HepG2 (cell line): ENCODE measurements around the gene STOM. TPM values are rescaled to one million over a fixed set of nuclear protein-coding genes. Genes with fewer than 3 reads are reported as not detected.
A peak's percentile ranks its signal among the peaks of the same experiment; 100 is the strongest.

Source experiments
- CBX1 ChIP-seq: IDR thresholded peaks from one replicate; pipeline ENCODE4 v1.6.1; 2016; ENCODE audit warnings: antibody characterized with exemption, low read depth
- CHCHD3 ChIP-seq: sonication (generic); formaldehyde crosslinking; IDR thresholded peaks from 2 replicates; pipeline ENCODE4 v1.8.0; 2022; ENCODE audit warnings: mild to moderate bottlenecking, missing genetic modification reagents, moderate library complexity
- CHD2 ChIP-seq: IDR thresholded peaks from 2 replicates; pipeline ENCODE4 v1.6.1; 2011; ENCODE audit warnings: low read depth, low read length, improper control_type of control experiment
- DPF2 ChIP-seq: sonication (generic); formaldehyde crosslinking; IDR thresholded peaks from 2 replicates; pipeline ENCODE4 v1.4.0; 2020; ENCODE audit warnings: mild to moderate bottlenecking, low read depth, missing genetic modification reagents, borderline replicate concordance
- DR1 ChIP-seq: sonication (generic); formaldehyde crosslinking; IDR thresholded peaks from 2 replicates; pipeline ENCODE4 v1.8.0; 2021; ENCODE audit warnings: mild to moderate bottlenecking, missing genetic modification reagents, inconsistent platforms
- GPN1 ChIP-seq: sonication (generic); formaldehyde crosslinking; IDR thresholded peaks from 2 replicates; pipeline ENCODE4 v1.5.1; 2020; ENCODE audit warnings: missing genetic modification reagents, borderline replicate concordance
- HNRNPK ChIP-seq: fragments of 200-400 bp; formaldehyde crosslinking; IDR thresholded peaks from 2 replicates; pipeline ENCODE4 v1.6.1; 2018; ENCODE audit warnings: low read length, low read depth, moderate library complexity, mild to moderate bottlenecking; ENCODE audit not compliant: poor library complexity, severe bottlenecking
- JARID2 ChIP-seq: sonication (generic); formaldehyde crosslinking; IDR thresholded peaks from 2 replicates; pipeline ENCODE4 v1.8.1; 2023; ENCODE audit warnings: missing genetic modification reagents, inconsistent platforms; ENCODE audit not compliant: insufficient replicate concordance
- MTF2 ChIP-seq: sonication (generic); formaldehyde crosslinking; IDR thresholded peaks from 2 replicates; pipeline ENCODE4 v1.5.0; 2020; ENCODE audit warnings: missing genetic modification reagents, borderline replicate concordance
- NFE2 ChIP-seq: sonication (generic); formaldehyde crosslinking; IDR thresholded peaks from 2 replicates; pipeline ENCODE4 v1.4.0; 2020; ENCODE audit warnings: missing genetic modification reagents
- NR1H2 ChIP-seq: sonication (generic); formaldehyde crosslinking; IDR thresholded peaks from 2 replicates; pipeline ENCODE4 v1.8.1; 2022; ENCODE audit warnings: low read depth, missing genetic modification reagents, borderline replicate concordance
- SOX13 ChIP-seq, 3 experiments: fragments of 450-650 bp in 1 of 3; sonication (generic) in 1 of 3; formaldehyde crosslinking in 1 of 3; IDR thresholded peaks in 2 of 3; conservative IDR thresholded peaks in 1 of 3; 2 replicates each; pipeline versions ENCODE4 v1.5.0 to v1.6.1; 2016 to 2020; ENCODE audit warnings: antibody characterized with exemption in 1 of 3, mild to moderate bottlenecking in 1 of 3, missing compliant biosample characterization in 1 of 3, missing genetic modification reagents in 1 of 3, moderate library complexity in 1 of 3
- SPEN ChIP-seq: sonication (generic); formaldehyde crosslinking; IDR thresholded peaks from 2 replicates; pipeline ENCODE4 v1.5.1; 2020; ENCODE audit warnings: low read depth, mild to moderate bottlenecking, missing genetic modification reagents
- ZFP36L2 ChIP-seq: sonication (generic); formaldehyde crosslinking; IDR thresholded peaks from 2 replicates; pipeline ENCODE4 v1.4.0; 2020; ENCODE audit warnings: missing genetic modification reagents
- ZIK1 ChIP-seq: sonication (generic); formaldehyde crosslinking; IDR thresholded peaks from 2 replicates; pipeline ENCODE4 v1.5.0; 2020; ENCODE audit warnings: mild to moderate bottlenecking, low read depth, missing genetic modification reagents, borderline replicate concordance
- ZNF562 ChIP-seq: sonication (generic); formaldehyde crosslinking; IDR thresholded peaks from 2 replicates; pipeline ENCODE4 v1.8.0; 2022; ENCODE audit warnings: missing genetic modification reagents, borderline replicate concordance
- ZNF629 ChIP-seq: sonication (generic); formaldehyde crosslinking; conservative IDR thresholded peaks from 2 replicates; pipeline ENCODE4 v1.5.0; 2020; ENCODE audit warnings: missing genetic modification reagents
- ZNF768 ChIP-seq: sonication (generic); formaldehyde crosslinking; IDR thresholded peaks from 2 replicates; pipeline ENCODE4 v1.4.0; 2020; ENCODE audit warnings: missing genetic modification reagents
- ZNF788 ChIP-seq: sonication (generic); formaldehyde crosslinking; IDR thresholded peaks from 2 replicates; pipeline ENCODE4 v1.5.0; 2020; ENCODE audit warnings: mild to moderate bottlenecking, missing genetic modification reagents, borderline replicate concordance
- ZSCAN25 ChIP-seq: sonication (generic); formaldehyde crosslinking; IDR thresholded peaks from 2 replicates; pipeline ENCODE4 v1.8.0; 2022; ENCODE audit warnings: mild to moderate bottlenecking, missing genetic modification reagents
- polyA plus RNA-seq, 8 experiments: library from polyadenylated mRNA; depleted of rRNA in 3 of 8; stranded (reverse) in 7 of 8; unstranded in 1 of 8; fragments of >200 nt; fragmentation: Illumina TruSeq in 4 of 8; extraction: Trizol in 4 of 8; gene quantifications; 2 replicates each; pipeline versions ENCODE4 v1.2.1 to v1.2.3, GENCODE V29; 2011 to 2016; ENCODE audit warnings: low read depth in 4 of 8, missing spikeins in 1 of 8, mixed read lengths in 1 of 8; ENCODE audit not compliant: insufficient read depth in 1 of 8
- total RNA-seq, 5 experiments: library from RNA; depleted of rRNA; stranded (reverse); fragments of >200 nt; fragmentation: Illumina TruSeq; extraction: Trizol; gene quantifications; 2 replicates each; pipeline ENCODE4 v1.2.3, GENCODE V29; 2016; ENCODE audit warnings: low read depth in 1 of 5
- TF ChIP-seq, protein P1 (sequence below): sonication (generic); formaldehyde crosslinking; conservative IDR thresholded peaks from 2 replicates; pipeline ENCODE4 v1.8.0; 2022; ENCODE audit warnings: mild to moderate bottlenecking, moderate library complexity, missing genetic modification reagents
- TF ChIP-seq, protein P2 (sequence below): sonication (generic); formaldehyde crosslinking; IDR thresholded peaks from 2 replicates; pipeline ENCODE4 v1.4.0; 2020; ENCODE audit warnings: missing genetic modification reagents
- TF ChIP-seq, protein P3 (sequence below): sonication (generic); formaldehyde crosslinking; IDR thresholded peaks from 2 replicates; pipeline ENCODE4 v1.8.0; 2022; ENCODE audit warnings: mild to moderate bottlenecking, missing genetic modification reagents, moderate library complexity
- TF ChIP-seq, protein P4 (sequence below): sonication (generic); formaldehyde crosslinking; IDR thresholded peaks from 2 replicates; pipeline ENCODE4 v1.4.0; 2020; ENCODE audit warnings: mild to moderate bottlenecking, missing genetic modification reagents

The STOM gene
- total and polyA plus RNA-seq, 2 of the 13 experiments (the other 11 are each of a cell fraction or from before 2014, with no cell fraction given), result 43.6 to 165 TPM

DNA sequence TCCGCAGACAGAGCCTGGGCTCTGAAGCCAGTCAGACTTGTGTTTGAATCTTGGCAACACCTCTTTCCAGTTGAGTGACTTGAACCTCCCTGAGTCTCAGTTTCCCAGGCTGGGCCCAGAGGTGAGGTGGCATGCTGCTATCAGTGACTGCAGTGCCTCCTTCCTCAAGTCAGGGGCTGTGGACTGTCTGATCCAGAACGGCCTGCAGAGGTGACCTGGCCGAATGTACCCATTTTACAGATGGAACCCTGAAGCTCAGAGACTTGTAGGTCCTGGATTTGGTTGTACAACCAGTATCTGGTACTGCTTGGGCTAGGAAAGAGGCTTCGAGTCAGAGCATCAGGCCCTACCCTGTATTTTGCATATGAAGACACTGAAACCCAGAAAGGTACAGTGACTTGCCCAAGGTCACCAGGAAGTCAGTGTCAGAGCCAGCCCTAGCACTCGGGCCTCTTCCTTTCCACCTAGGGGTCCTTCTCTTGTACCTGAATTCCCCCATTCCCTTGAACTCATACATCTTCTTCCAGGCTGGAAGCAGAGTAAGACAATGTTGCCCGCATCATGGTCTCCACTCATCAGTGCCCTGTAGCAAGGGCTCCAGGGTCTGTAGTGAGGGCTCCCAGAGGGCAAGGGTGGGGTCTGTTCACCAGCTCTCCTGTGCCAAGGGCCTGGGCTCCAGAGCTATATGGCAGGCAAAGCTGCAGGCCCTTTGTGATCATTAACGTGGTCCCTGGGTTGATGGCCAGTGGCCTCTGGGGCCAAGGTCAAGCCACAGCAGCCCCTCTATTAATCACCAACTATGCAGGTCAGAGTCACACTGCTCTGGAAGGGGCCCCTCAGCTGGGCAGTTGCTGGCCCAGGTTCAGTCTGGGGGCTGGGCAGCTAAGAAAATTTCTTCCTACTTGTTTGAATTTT lies 73.6 kb downstream of the STOM start (continued):
- TF ChIP-seq, protein P1, sequence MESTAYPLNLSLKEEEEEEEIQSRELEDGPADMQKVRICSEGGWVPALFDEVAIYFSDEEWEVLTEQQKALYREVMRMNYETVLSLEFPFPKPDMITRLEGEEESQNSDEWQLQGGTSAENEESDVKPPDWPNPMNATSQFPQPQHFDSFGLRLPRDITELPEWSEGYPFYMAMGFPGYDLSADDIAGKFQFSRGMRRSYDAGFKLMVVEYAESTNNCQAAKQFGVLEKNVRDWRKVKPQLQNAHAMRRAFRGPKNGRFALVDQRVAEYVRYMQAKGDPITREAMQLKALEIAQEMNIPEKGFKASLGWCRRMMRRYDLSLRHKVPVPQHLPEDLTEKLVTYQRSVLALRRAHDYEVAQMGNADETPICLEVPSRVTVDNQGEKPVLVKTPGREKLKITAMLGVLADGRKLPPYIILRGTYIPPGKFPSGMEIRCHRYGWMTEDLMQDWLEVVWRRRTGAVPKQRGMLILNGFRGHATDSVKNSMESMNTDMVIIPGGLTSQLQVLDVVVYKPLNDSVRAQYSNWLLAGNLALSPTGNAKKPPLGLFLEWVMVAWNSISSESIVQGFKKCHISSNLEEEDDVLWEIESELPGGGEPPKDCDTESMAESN (CRISPR knock-in tag), result no peak
- TF ChIP-seq ZNF768 (CRISPR knock-in tag) (no peak), SOX13 (IDR thresholded peaks at IDR 0.05) (peak; percentile 69; the same call in 1 of the 2 replicates), SOX13 (CRISPR knock-in tag; conservative IDR thresholded peaks at IDR 0.05 in 1 of 2, IDR thresholded peaks at IDR 0.05 in 1 of 2) (peak in 1 of 2 experiments; percentile 93; a peak in 2 of 4 replicates), NFE2 (no peak), NR1H2 (CRISPR knock-in tag) (no peak), CBX1 (no peak), SPEN (CRISPR knock-in tag) (no peak), DPF2 (CRISPR knock-in tag) (peak; percentile 79), ZFP36L2 (no peak), CHCHD3 (CRISPR knock-in tag) (no peak), CHD2 (peak; percentile 57; the same call in 1 of the 2 replicates), HNRNPK (no peak), JARID2 (CRISPR knock-in tag) (no peak), ZIK1 (no peak; the same call in 1 of the 2 replicates), ZNF629 (peak; percentile 99), ZNF788 (CRISPR knock-in tag) (peak; percentile 70; the same call in 1 of the 2 replicates), GPN1 (CRISPR knock-in tag) (no peak), ZNF562 (CRISPR knock-in tag) (no peak), MTF2 (CRISPR knock-in tag) (no peak), ZSCAN25 (CRISPR knock-in tag) (peak; percentile 36; the same call in 1 of the 2 replicates), DR1 (CRISPR knock-in tag) (no peak)
- TF ChIP-seq, protein P2, sequence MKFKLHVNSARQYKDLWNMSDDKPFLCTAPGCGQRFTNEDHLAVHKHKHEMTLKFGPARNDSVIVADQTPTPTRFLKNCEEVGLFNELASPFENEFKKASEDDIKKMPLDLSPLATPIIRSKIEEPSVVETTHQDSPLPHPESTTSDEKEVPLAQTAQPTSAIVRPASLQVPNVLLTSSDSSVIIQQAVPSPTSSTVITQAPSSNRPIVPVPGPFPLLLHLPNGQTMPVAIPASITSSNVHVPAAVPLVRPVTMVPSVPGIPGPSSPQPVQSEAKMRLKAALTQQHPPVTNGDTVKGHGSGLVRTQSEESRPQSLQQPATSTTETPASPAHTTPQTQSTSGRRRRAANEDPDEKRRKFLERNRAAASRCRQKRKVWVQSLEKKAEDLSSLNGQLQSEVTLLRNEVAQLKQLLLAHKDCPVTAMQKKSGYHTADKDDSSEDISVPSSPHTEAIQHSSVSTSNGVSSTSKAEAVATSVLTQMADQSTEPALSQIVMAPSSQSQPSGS (CRISPR knock-in tag), result peak; percentile 78; the same call in 1 of the 2 replicates
- TF ChIP-seq, protein P3, sequence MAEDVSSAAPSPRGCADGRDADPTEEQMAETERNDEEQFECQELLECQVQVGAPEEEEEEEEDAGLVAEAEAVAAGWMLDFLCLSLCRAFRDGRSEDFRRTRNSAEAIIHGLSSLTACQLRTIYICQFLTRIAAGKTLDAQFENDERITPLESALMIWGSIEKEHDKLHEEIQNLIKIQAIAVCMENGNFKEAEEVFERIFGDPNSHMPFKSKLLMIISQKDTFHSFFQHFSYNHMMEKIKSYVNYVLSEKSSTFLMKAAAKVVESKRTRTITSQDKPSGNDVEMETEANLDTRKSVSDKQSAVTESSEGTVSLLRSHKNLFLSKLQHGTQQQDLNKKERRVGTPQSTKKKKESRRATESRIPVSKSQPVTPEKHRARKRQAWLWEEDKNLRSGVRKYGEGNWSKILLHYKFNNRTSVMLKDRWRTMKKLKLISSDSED (CRISPR knock-in tag), result no peak
- TF ChIP-seq, protein P4, sequence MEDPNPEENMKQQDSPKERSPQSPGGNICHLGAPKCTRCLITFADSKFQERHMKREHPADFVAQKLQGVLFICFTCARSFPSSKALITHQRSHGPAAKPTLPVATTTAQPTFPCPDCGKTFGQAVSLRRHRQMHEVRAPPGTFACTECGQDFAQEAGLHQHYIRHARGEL, result no peak
